GM12878 (cell line): Measurements from ENCODE around the gene LARP4B. TPM values are rescaled to one million over a fixed set of nuclear protein-coding genes. Genes with fewer than 3 reads are reported as not detected.

Experiments used
- ATAC-seq: fragments of 200-7000 bp; cut with Tn5 transposase; 3 replicates; pipeline ENCODE4 v1.9.1; 2020; ENCODE audit warnings: mild to moderate bottlenecking, moderate library complexity
- BruUV-seq: library from RNA; stranded (reverse); fragments of 400-500 nt; replicated peaks from 2 replicates; lab custom pipeline; 2021; lab: Mats Ljungman, UMichigan
- CTCF ChIA-PET: fragments of 300-600 bp; sonication (Branson Sonifier 250); formaldehyde crosslinking; extraction: SDS; loops from one replicate; lab custom pipeline; 2021; ENCODE audit warnings: inconsistent platforms; lab: Yijun Ruan, JAX
- POLR2A ChIA-PET: fragments of 350-600 bp; formaldehyde crosslinking; extraction: SDS; loops from one replicate; lab custom pipeline; 2021; ENCODE audit warnings: inconsistent platforms; lab: Charles Lee
- RAD21 ChIA-PET: fragments of 300-600 bp; sonication (Branson Sonifier 250); formaldehyde crosslinking; loops from one replicate; lab custom pipeline; 2023; ENCODE audit warnings: antibody characterized with exemption; ENCODE audit not compliant: unreplicated experiment; lab: Charles Lee
- SMC1A ChIA-PET: fragments of 300-600 bp; sonication (Branson Sonifier 250); formaldehyde crosslinking; loops from one replicate; lab custom pipeline; 2023; ENCODE audit not compliant: unreplicated experiment, uncharacterized antibody; lab: Charles Lee
- DNase-seq: peaks from one replicate; pipeline ENCODE4 v3.0.0-alpha.2; 2011; ENCODE audit warnings: low read depth, low spot score
- FAIRE-seq: peaks from 3 replicates; lab custom pipeline; 2011; peaks lifted over from hg19 to GRCh38; lab: Jason Lieb, UNC
- H2AFZ ChIP-seq: 2 replicates; pipeline ENCODE4 v1.6.0; 2011; ENCODE audit warnings: low read depth, low read length, control low read depth; ENCODE audit not compliant: control insufficient read depth
- H3K27ac ChIP-seq: 2 replicates; pipeline ENCODE4 v1.5.1; 2011; ENCODE audit warnings: control low read depth; ENCODE audit not compliant: control insufficient read depth, insufficient read depth
- H3K27me3 ChIP-seq, 2 experiments: replicated peaks in 1 of 2; 2 replicates each; pipeline versions ENCODE4 v1.6.0 to v1.6.1; 2011; ENCODE audit warnings: low read length in 1 of 2; ENCODE audit not compliant: control insufficient read depth in 2 of 2, insufficient read depth in 2 of 2
- H3K36me3 ChIP-seq, 2 experiments: 2 replicates each; pipeline ENCODE4 v1.5.1; 2011; ENCODE audit warnings: low read length in 1 of 2; ENCODE audit not compliant: control insufficient read depth in 2 of 2, insufficient read depth in 2 of 2
- H3K4me1 ChIP-seq: 2 replicates; pipeline ENCODE4 v1.6.1; 2011; ENCODE audit warnings: mild to moderate bottlenecking, low read length, moderate library complexity, mixed read lengths; ENCODE audit not compliant: control insufficient read depth, insufficient read depth
- H3K4me2 ChIP-seq: 2 replicates; pipeline ENCODE4 v1.6.0; 2011; ENCODE audit warnings: control low read depth; ENCODE audit not compliant: control insufficient read depth, insufficient read depth
- H3K4me3 ChIP-seq: fragments of 200-600 bp; sonication (generic); 2 replicates; pipeline ENCODE4 v1.5.1; 2016
- H3K79me2 ChIP-seq: 2 replicates; pipeline ENCODE4 v1.6.0; 2011; ENCODE audit warnings: low read length; ENCODE audit not compliant: control insufficient read depth, insufficient read depth
- H3K9ac ChIP-seq: 2 replicates; pipeline ENCODE4 v1.8.0; 2011; ENCODE audit warnings: low read length, control low read depth, mixed read lengths; ENCODE audit not compliant: control insufficient read depth, insufficient read depth
- H3K9me3 ChIP-seq: replicated peaks from 3 replicates; pipeline ENCODE4 v1.5.1; 2011; ENCODE audit warnings: mild to moderate bottlenecking, low read length; ENCODE audit not compliant: control insufficient read depth, insufficient read depth
- H4K20me1 ChIP-seq: 2 replicates; pipeline ENCODE4 v1.6.0; 2011; ENCODE audit not compliant: control insufficient read depth, insufficient read depth
- BACH1 ChIP-seq: fragments of 450-650 bp; IDR thresholded peaks from 2 replicates; pipeline ENCODE4 v1.6.1; 2017; ENCODE audit warnings: mild to moderate bottlenecking, borderline replicate concordance
- BMI1 ChIP-seq: fragments of 450-650 bp; IDR thresholded peaks from 2 replicates; pipeline ENCODE4 v1.6.1; 2016; ENCODE audit warnings: mild to moderate bottlenecking, moderate library complexity, borderline replicate concordance
- CBX3 ChIP-seq: fragments of 200-600 bp; sonication (generic); IDR thresholded peaks from 2 replicates; pipeline ENCODE4 v1.6.1; 2016; ENCODE audit warnings: low read depth, borderline replicate concordance
- CREM ChIP-seq: IDR thresholded peaks from 2 replicates; pipeline ENCODE4 v1.6.1; 2014; ENCODE audit warnings: antibody characterized with exemption, low read depth
- IKZF2 ChIP-seq, 2 experiments: fragments of 450-650 bp; IDR thresholded peaks; 2 replicates each; pipeline ENCODE4 v1.6.1; 2017; ENCODE audit warnings: mild to moderate bottlenecking in 2 of 2, moderate library complexity in 2 of 2
- MAX ChIP-seq: IDR thresholded peaks from 2 replicates; pipeline ENCODE4 v1.6.1; 2012; ENCODE audit warnings: low read depth, low read length, improper control_type of control experiment
- POLR2AphosphoS5 ChIP-seq: IDR thresholded peaks from 2 replicates; pipeline ENCODE4 v1.6.1; 2011; ENCODE audit warnings: mild to moderate bottlenecking, low read length, inconsistent platforms
- POU2F2 ChIP-seq: IDR thresholded peaks from 3 replicates; pipeline ENCODE4 v1.6.1; 2011; ENCODE audit warnings: low read depth, mild to moderate bottlenecking, low read length, borderline replicate concordance
- RBBP5 ChIP-seq: fragments of 200-600 bp; sonication (generic); conservative IDR thresholded peaks from 2 replicates; pipeline ENCODE4 v1.6.1; 2016
- SIX5 ChIP-seq: IDR thresholded peaks from 2 replicates; pipeline ENCODE4 v1.6.1; 2011; ENCODE audit warnings: mild to moderate bottlenecking, low read depth, low read length, moderate library complexity; ENCODE audit not compliant: severe bottlenecking
- SREBF2 ChIP-seq: IDR thresholded peaks from 2 replicates; pipeline ENCODE4 v1.6.1; 2012; ENCODE audit warnings: mild to moderate bottlenecking, low read length
- TBL1XR1 ChIP-seq: IDR thresholded peaks from 2 replicates; pipeline ENCODE4 v1.6.1; 2012; ENCODE audit warnings: low read depth, low read length, improper control_type of control experiment
- ZNF687 ChIP-seq: fragments of 450-650 bp; IDR thresholded peaks from 2 replicates; pipeline ENCODE4 v1.6.1; 2017; ENCODE audit warnings: mild to moderate bottlenecking, moderate library complexity
- WGBS: methylation state at CpG from one replicate; pipeline ENCODE4 v1.1.6; 2016; ENCODE audit warnings: low lambda C conversion rate; ENCODE audit not compliant: insufficient replicate concordance, insufficient coverage; ENCODE audit errors: missing lambda C conversion rate; 5-methylcytosine and 5-hydroxymethylcytosine counted together
- in situ Hi-C: fragments of 300-500 bp; cut with MboI; formaldehyde crosslinking; loops from 9 replicates; pipeline ENCODE4 v1.14.3; 2018; ENCODE audit warnings: mixed read lengths
- intact Hi-C: fragments of 100-400 bp; cut with micrococcal nuclease; formaldehyde crosslinking; loops from one replicate; pipeline ENCODE4 v1.14.2; 2022; ENCODE audit not compliant: unreplicated experiment
- polyA plus RNA-seq, 11 experiments: library from polyadenylated mRNA; depleted of rRNA in 4 of 11; unstranded in 6 of 11; stranded (reverse) in 5 of 11; fragments of >200 nt; fragmentation: Nextera tagmentation in 4 of 11; fragmentation: Illumina TruSeq in 1 of 11; extraction: Ambion mirVana in 4 of 11; extraction: Trizol in 1 of 11; gene quantifications; 1 replicate in 1 of 11; 2 replicates in 10 of 11; pipeline versions ENCODE4 v1.2.1 to v1.2.3, GENCODE V29; 2011 to 2016; ENCODE audit warnings: inconsistent platforms in 2 of 11, missing spikeins in 2 of 11, low read depth in 1 of 11
- total RNA-seq, 4 experiments: library from RNA; depleted of rRNA in 3 of 4; stranded (reverse); fragments of >200 nt in 3 of 4; fragmentation: Illumina TruSeq in 1 of 4; extraction: Trizol in 1 of 4; gene quantifications; 2 replicates each; pipeline versions ENCODE4 v1.2.1 to v1.2.3, GENCODE V29; 2013 to 2021

Gene LARP4B
- total and polyA plus RNA-seq, 10 of the 15 experiments (the other 5 are each of a cell fraction or from before 2014, with no cell fraction given), result 10.5 to 119 (median 39.4) TPM

- Histone ChIP-seq H4K20me1 (no peaks in the 10 kb centered on the region), H3K9ac (no peak overlapping the region), H3K27ac (no peak overlapping the region), H3K27me3 (no peaks in the 10 kb centered on the region; a peak in 2 of 4 replicates), H3K4me1 (peaks cover 17% of the 10 kb centered on the region), H2AFZ (no peak overlapping the region), H3K4me3 (no peak overlapping the region), H3K4me2 (no peak overlapping the region), H3K79me2 (no peaks in the 10 kb centered on the region), H3K36me3 (no peaks in the 10 kb centered on the region), H3K9me3 (no peaks in the 10 kb centered on the region; the same call in 2 of the 3 replicates)
- CTCF ChIA-PET, result no interaction called here
- in situ Hi-C loops, result no loop called here
- no peak for FAIRE-seq
- POLR2A ChIA-PET, result no interaction called here
- BruUV-seq, result no TSS peak
- 89% methylated on average over 6 of the region's 6 CpGs for WGBS
- RAD21 ChIA-PET, result no interaction called here
- SMC1A ChIA-PET, result no interaction called here
- DNase-seq, result no peak
- TF ChIP-seq CREM (no peak), POLR2AphosphoS5 (no peak), BMI1 (no peak), POU2F2 (no peak), MAX (no peak), SREBF2 (no peak), IKZF2 (IDR thresholded peaks at IDR 0.05) (no peak), BACH1 (no peak), CBX3 (no peak), RBBP5 (no peak), SIX5 (no peak), TBL1XR1 (no peak), ZNF687 (no peak)
- ATAC-seq, result no peak
- intact Hi-C loops, result no loop called here
Measured at GRCh38 chr10:945778-946177, 14.3 kb upstream of the LARP4B start.
